Lower lobe of right lung (tissue), 2 donors: ENCODE data around the gene CYB5R3. TPM values are rescaled to one million over a fixed set of nuclear protein-coding genes. Genes with fewer than 3 reads are reported as not detected.
A peak's percentile ranks its signal among the peaks of the same experiment; 100 is the strongest.

Experiments
- ATAC-seq, 2 donors: fragments of 200-7000 bp; cut with Tn5 transposase; one replicate each; pipeline ENCODE4 v1.9.1; 2020 to 2022; ENCODE audit warnings: mild to moderate bottlenecking in 2 of 2, moderate library complexity in 2 of 2
- DNase-seq: peaks from one replicate; pipeline ENCODE4 v3.0.0-alpha.2; 2020
- H3K27ac ChIP-seq: fragments of 200-600 bp; one replicate; pipeline ENCODE4 v1.8.0; 2022
- H3K27me3 ChIP-seq: fragments of 200-600 bp; one replicate; pipeline ENCODE4 v1.8.0; 2022; ENCODE audit warnings: low read depth
- H3K36me3 ChIP-seq: fragments of 200-600 bp; one replicate; pipeline ENCODE4 v1.8.0; 2022; ENCODE audit warnings: mild to moderate bottlenecking
- H3K4me1 ChIP-seq: fragments of 200-600 bp; one replicate; pipeline ENCODE4 v1.8.0; 2022
- H3K4me3 ChIP-seq: fragments of 200-600 bp; one replicate; pipeline ENCODE4 v1.8.0; 2022; ENCODE audit warnings: mild to moderate bottlenecking
- H3K9me3 ChIP-seq: fragments of 200-600 bp; one replicate; pipeline ENCODE4 v1.8.0; 2022
- CTCF ChIP-seq: fragments of 200-600 bp; IDR thresholded peaks from one replicate; pipeline ENCODE4 v1.8.0; 2022; ENCODE audit warnings: antibody characterized with exemption, mild to moderate bottlenecking
- intact Hi-C: fragments of 100-400 bp; cut with DNase I; formaldehyde crosslinking; loops from one replicate; pipeline ENCODE4 v1.11.0; 2022
- total RNA-seq: library from RNA; stranded (reverse); fragmentation: NEBNext Ultra II Directional; extraction: Animal tissue kit (Norgen Biotek cat#: 25700); gene quantifications from one replicate; pipeline ENCODE4 v1.2.1, GENCODE V29; 2021
- donor health status: DM: no; HTN: yes; CAD: no; lungs with severe emphysema.

CYB5R3 gene
- total RNA-seq, 1 donor from 2014 or later: 219 TPM

DNA sequence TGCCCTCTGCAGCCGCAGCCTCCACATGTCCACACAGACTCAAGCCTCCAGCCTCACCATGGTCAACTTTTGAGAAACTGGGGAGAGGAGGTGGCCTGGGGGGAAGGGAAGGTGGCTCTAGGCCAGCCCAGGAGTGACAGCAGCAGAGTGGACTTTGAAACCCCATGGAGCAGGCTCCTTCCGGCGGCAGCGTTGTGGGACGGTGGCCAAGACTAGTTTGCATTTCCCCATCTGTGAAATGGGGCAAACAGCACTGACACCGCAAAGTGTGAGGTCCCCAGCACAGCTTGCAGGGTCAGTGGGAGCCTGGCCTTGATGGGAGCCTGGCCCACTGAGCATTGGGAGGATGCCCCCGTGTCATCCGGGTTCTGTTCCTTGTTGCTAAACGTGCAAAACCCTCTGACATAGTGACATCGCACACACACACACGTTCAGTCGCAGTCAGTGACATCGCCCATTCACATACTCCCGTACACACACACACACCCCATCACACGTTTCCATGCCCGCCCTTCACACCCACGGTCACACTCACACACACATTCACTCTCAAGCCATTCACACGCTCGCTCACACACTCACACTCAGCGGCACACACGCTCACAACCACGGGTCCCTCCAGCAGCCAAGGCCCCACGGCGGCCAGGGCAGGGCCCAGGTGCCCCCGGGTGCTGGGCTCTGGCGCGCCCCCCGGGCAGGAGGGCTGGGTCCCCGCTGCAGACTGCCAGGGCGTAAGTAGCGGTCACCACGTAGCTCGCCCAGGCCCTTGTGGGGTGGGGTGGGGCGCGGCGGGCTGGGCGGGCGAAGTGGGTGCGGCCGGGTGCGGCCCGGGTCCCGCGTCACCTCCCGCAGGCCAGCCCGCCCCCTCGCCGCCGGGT is 585 bp downstream of the CYB5R3 start:
- H3K27me3 ChIP-seq: no peaks in the 10 kb centered on the region
- TF ChIP-seq CTCF: no peak
- peak overlapping the region; percentile 95 for H3K27ac ChIP-seq
- peak; percentile 69 to 71 for ATAC-seq
- no peaks in the 10 kb centered on the region for H3K36me3 ChIP-seq
- peaks cover 53% of the 10 kb centered on the region for H3K4me1 ChIP-seq
- DNase-seq: peak; percentile 80
- intact Hi-C loops: no loop called here
- H3K9me3 ChIP-seq: no peaks in the 10 kb centered on the region
- peak overlapping the region; percentile 86 for H3K4me3 ChIP-seq

DNA sequence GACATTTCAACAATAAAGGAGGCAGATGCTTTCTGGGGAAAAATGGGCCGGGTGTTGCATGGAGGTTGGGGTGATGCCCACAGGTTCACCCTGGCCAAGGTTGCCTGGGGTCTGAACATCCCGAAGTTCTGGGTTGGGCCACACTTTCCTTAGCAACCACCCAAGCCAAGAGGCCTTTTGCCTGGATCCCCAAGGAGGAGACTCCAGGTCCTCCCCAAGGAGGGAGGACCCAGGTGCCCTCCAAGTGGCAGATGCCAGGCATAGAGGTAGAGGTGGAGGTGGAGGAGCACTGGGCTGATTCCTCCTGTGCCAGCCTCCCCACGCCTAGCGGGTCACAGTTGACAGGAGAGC is 1.2 kb downstream of the CYB5R3 start:
- Histone ChIP-seq H3K27ac (peak overlapping the region; percentile 95), H3K36me3 (no peaks in the 10 kb centered on the region), H3K9me3 (no peaks in the 10 kb centered on the region), H3K4me3 (peak overlapping the region; percentile 86), H3K4me1 (peaks cover 59% of the 10 kb centered on the region), H3K27me3 (no peaks in the 10 kb centered on the region)
- ATAC-seq (no peak), DNase-seq (no peak)
- TF ChIP-seq CTCF: no peak
- intact Hi-C loops: no loop called here

DNA sequence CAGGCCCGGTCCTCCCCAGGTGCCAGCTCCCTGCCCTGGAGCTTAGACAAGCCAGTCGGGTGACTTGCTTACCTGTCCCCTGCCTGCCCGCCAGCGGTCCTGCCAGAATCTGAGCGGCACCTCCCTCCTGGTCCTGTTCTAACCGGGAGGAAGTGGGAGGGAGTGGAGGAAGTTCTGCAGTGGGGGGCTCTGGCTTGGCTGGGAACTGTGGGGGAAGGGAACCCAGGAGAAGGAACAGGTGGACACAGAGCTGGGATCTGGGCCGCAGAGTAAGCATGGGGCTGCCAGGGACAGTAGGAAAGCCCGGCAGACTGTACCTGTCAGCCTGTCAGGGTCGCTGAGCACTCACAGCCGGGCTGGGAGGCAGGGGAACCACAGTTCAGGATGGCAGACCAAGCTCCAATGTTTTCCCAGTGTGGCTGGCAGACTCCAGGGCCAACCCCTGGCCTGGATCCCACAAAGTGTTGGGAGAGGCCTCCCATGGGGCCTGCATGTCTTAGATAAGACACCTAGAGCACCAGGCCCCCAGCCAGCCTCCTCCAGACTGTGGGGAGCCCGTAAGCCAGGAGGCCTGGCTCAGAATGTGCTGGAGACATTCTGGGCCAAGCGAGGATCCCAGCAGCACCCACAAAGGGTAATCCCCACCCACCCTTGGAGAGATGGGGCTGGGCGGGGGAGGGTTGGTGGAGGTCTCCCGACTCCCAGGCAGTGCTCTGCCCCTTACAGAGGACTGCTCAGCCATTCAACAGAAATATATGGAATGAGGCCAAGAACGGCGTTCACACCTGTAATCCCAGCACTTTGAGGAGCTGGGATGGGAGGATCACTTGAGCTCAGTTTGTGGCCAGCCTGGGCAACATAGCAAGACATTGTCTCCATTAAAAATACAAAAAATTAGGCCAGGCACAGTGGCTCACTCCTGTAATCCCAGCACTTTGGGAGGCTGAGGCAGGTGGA is 2.3 kb downstream of the CYB5R3 start:
- Histone ChIP-seq H3K4me1 (peaks cover 70% of the 10 kb centered on the region), H3K27me3 (no peaks in the 10 kb centered on the region), H3K27ac (peak overlapping the region; percentile 95), H3K9me3 (no peaks in the 10 kb centered on the region), H3K36me3 (no peaks in the 10 kb centered on the region), H3K4me3 (peak overlapping the region; percentile 43)
- DNase-seq (no peak), ATAC-seq (peak in 1 of 2 donors; percentile 0)
- TF ChIP-seq CTCF: no peak
- intact Hi-C loops: no loop called here

- peak overlapping the region; percentile 95 for H3K27ac ChIP-seq
- no peaks in the 10 kb centered on the region for H3K9me3 ChIP-seq
- H3K4me3 ChIP-seq: peak overlapping the region; percentile 43
- H3K36me3 ChIP-seq: no peaks in the 10 kb centered on the region
- no peaks in the 10 kb centered on the region for H3K27me3 ChIP-seq
- ATAC-seq (peak; percentile 5 to 7), DNase-seq (no peak)
- no peak for TF ChIP-seq CTCF
- peaks cover 74% of the 10 kb centered on the region for H3K4me1 ChIP-seq
- intact Hi-C loops: no loop called here
Observed at GRCh38 chr22:42645938-42646568, 3.1 kb downstream of the CYB5R3 start.

DNA sequence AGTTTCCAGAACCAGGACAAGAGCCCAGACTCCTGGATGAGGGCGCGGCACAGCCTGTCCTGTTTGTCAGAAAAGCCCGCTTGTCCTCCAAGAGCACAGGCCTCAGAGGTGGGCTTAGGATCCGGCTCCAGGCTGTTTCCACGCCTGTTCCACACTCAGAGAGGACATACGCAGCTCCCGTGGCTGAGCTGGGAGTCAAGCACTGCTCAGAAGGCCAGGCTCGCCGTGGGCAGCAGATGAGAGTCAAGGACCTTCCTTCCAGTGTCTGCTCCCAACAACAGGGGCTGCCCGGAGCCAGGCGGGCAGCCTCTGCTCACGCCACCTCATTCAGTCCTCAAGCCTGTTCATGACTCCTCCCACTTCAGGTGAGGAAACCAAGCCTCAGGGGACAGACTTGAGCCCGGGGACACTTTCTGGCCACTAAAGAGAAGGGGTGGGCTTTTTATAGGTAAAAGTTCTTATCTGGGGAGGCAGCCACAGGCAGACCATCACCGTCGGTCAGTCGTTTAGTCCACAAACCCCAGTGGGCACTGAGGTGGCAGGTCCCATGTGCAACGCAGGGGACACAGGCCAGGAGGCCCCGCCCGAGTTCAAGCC is 3.8 kb downstream of the CYB5R3 start:
- Histone ChIP-seq H3K4me3 (peak overlapping the region; percentile 43), H3K27ac (peak overlapping the region; percentile 95), H3K4me1 (peaks cover 78% of the 10 kb centered on the region), H3K9me3 (no peaks in the 10 kb centered on the region), H3K27me3 (no peaks in the 10 kb centered on the region), H3K36me3 (no peaks in the 10 kb centered on the region)
- DNase-seq: peak; percentile 61
- ATAC-seq: peak; percentile 19 to 36
- intact Hi-C loops: no loop called here
- no peak for TF ChIP-seq CTCF
